CD4-positive, alpha-beta T cell treated with Interleukin-4 for 4 hours (primary cell): ENCODE data around the gene PRKCE.
"Not testable (repeated sequence)": the region's sequence is repeated elsewhere in the genome, so short reads cannot be mapped to it uniquely, and the experiment has no call there.

Experiments
- DNase-seq: peaks from one replicate; pipeline ENCODE4 v3.0.0-alpha.2; 2020

The PRKCE gene

GRCh38 chr2:46223514-46223913 is 572.0 kb downstream of the PRKCE start:
- not testable (repeated sequence) for DNase-seq

GRCh38 chr2:46225150-46225625 is 573.7 kb downstream of the PRKCE start:
- DNase-seq = no peak

GRCh38 chr2:46225730-46226129 is 574.3 kb downstream of the PRKCE start:
- DNase-seq = no peak

- DNase-seq = no peak
Measured at GRCh38 chr2:46226620-46227019, 575.1 kb downstream of the PRKCE start.

- no peak for DNase-seq
Measured at GRCh38 chr2:46227022-46227421, 575.5 kb downstream of the PRKCE start.

GRCh38 chr2:46227674-46228289 is 576.3 kb downstream of the PRKCE start:
- DNase-seq = no peak

GRCh38 chr2:46229134-46230063 is 577.9 kb downstream of the PRKCE start:
- peak; percentile 46 for DNase-seq

GRCh38 chr2:46230115-46230571 is 578.7 kb downstream of the PRKCE start:
- no peak for DNase-seq

- no peak for DNase-seq
Measured at GRCh38 chr2:46230677-46231425, 579.4 kb downstream of the PRKCE start.

GRCh38 chr2:46231721-46232120 is 580.2 kb downstream of the PRKCE start:
- no peak for DNase-seq

- no peak for DNase-seq
Measured at GRCh38 chr2:46232860-46233259, 581.4 kb downstream of the PRKCE start.

- DNase-seq = no peak
Measured at GRCh38 chr2:46236006-46236875, 584.8 kb downstream of the PRKCE start.

- no peak for DNase-seq
Measured at GRCh38 chr2:46236876-46237859, 585.7 kb downstream of the PRKCE start.
